Epithelial cell of esophagus (primary cell): Measurements from ENCODE around the gene SERPINE3.

ENCODE experiments used
- DNase-seq: peaks from one replicate; pipeline ENCODE4 v3.0.0; 2010; ENCODE audit warnings: low read depth
- H3K4me3 ChIP-seq: 2 replicates; pipeline ENCODE4 v1.5.1; 2011; ENCODE audit warnings: mild to moderate bottlenecking, low read length, control low read depth
- CTCF ChIP-seq: IDR thresholded peaks from 2 replicates; pipeline ENCODE4 v1.5.1; 2011; ENCODE audit warnings: low read depth, mild to moderate bottlenecking, low read length, control low read depth, inconsistent platforms; ENCODE audit not compliant: insufficient read depth; ENCODE audit errors: missing control alignments

The SERPINE3 gene

DNA sequence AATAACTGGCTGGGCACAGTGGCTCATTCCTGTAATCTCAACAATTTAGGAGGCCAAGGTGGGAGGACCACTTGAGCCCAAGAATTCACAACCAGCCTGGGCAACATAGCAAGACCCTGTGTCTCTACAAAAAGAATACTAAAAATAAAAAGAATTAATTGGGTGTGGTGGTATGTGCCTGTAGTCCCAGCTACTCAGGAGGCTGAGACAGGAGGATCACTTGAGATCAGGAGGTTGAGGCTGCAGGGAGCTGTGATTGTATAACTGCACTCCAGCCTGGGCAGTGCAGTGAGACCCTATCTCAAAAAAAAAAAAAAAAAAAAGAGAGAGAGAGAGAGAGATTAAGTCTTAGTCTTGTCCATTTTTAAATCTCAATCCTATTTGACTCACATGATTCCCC lies 35.6 kb upstream of the SERPINE3 start:
- DNase-seq: no peak
- no peak for TF ChIP-seq CTCF
- no peak overlapping the region for H3K4me3 ChIP-seq

- H3K4me3 ChIP-seq: no peak overlapping the region
- TF ChIP-seq CTCF: no peak
- DNase-seq: peak; percentile 18
Measured at GRCh38 chr13:51305271-51305967, 34.1 kb upstream of the SERPINE3 start.

DNA sequence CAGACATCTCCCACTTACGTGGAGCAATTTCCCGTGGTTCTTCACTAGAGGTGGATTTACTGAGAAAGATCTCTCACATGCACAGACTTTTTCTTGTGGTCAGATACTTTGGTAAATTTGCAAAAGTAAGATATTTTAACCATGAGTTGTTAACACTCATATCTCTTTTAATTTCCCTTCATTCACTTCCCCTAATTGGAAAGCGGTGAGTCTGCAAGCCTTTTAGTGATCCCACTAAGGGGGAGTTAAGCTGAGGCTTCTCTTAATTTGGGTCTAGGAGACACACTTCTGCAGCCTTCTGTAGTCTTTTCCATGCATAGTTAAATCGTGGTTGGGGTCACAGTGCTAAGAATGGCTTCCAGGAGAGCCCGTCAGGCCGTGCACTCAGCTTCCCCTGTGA lies 30.7 kb upstream of the SERPINE3 start:
- H3K4me3 ChIP-seq: no peak overlapping the region
- TF ChIP-seq CTCF: no peak
- no peak for DNase-seq

DNA sequence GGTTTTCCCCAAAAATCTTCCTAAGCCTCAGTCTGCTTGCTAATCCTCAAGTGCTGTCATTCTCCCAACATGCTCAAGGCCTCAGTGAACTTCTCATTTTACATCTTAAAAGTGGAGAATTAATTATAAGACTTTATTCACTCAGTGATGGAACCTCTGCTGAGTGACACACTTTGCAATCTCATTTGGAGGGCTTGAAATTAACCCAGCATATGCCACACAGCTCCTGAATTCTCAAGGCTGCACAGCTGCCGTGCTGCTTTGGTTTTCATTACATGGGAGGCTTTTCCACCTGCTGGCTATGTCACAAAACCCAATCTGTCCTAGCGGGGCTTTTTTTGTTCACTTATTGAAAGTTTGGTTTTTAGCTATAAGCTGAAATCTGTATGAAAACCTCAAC lies 28.3 kb upstream of the SERPINE3 start:
- no peak overlapping the region for H3K4me3 ChIP-seq
- DNase-seq: no peak

DNA sequence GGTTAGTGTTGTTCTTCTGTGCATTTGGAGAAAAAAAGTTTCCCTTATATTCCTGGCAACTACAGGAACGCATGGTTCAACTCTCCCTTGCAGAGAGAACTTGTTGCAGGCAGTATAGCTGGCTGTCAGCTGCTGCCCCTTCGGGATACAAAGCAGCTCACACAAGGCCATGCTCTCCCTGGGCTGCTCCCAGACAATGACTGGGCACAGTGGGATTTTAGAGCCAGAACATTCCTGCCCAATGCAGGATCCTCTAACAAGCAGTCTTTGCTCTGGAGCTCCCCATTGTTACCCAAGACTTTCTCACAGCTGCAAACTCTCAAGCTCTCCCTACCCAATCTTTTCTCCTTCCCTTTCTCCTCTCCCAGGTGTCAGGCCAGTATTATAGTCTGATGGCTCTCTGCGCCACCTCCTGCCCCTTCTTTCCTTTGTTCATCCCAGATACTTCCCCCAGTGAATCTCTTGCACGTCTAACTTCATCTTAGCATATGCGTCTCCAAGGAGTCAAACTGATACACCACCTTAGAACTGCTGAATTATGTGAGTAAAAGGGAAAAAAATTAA lies 27.5 kb upstream of the SERPINE3 start:
- DNase-seq: no peak
- no peak overlapping the region for H3K4me3 ChIP-seq
- TF ChIP-seq CTCF: no peak

More for the DNA sequence above, 28.3 kb upstream of the SERPINE3 start:
- TF ChIP-seq CTCF: no peak

- no peak for TF ChIP-seq CTCF
- DNase-seq: no peak
- no peak overlapping the region for H3K4me3 ChIP-seq
Measured at GRCh38 chr13:51313619-51314018, 25.9 kb upstream of the SERPINE3 start.

- no peak for TF ChIP-seq CTCF
- H3K4me3 ChIP-seq: no peak overlapping the region
- DNase-seq: no peak
Measured at GRCh38 chr13:51317262-51317661, 22.2 kb upstream of the SERPINE3 start.
